HepG2 (cell line): ENCODE data around the gene CYP27B1. TPM values are rescaled to one million over a fixed set of nuclear protein-coding genes. Genes with fewer than 3 reads are reported as not detected.

ENCODE experiments used
- BATF2 ChIP-seq: sonication (generic); formaldehyde crosslinking; IDR thresholded peaks from 2 replicates; pipeline ENCODE4 v1.8.0; 2022; ENCODE audit warnings: mild to moderate bottlenecking, missing genetic modification reagents, moderate library complexity
- EZH2 ChIP-seq: conservative IDR thresholded peaks from 2 replicates; pipeline ENCODE4 v1.6.1; 2012; ENCODE audit warnings: mild to moderate bottlenecking, low read depth, low read length, moderate library complexity
- GATAD1 ChIP-seq: IDR thresholded peaks from 2 replicates; pipeline ENCODE4 v1.6.1; 2016; ENCODE audit warnings: missing genetic modification reagents, missing compliant biosample characterization
- HNF4A ChIP-seq: sonication (generic); formaldehyde crosslinking; IDR thresholded peaks from 2 replicates; pipeline ENCODE4 v1.4.0; 2020; ENCODE audit warnings: missing genetic modification reagents
- IRX3 ChIP-seq: sonication (generic); formaldehyde crosslinking; IDR thresholded peaks from 2 replicates; pipeline ENCODE4 v1.8.1; 2023; ENCODE audit warnings: mild to moderate bottlenecking, low read depth, missing genetic modification reagents, borderline replicate concordance
- NCOA1 ChIP-seq: sonication (generic); formaldehyde crosslinking; IDR thresholded peaks from 2 replicates; pipeline ENCODE4 v1.9.0; 2021; ENCODE audit warnings: missing genetic modification reagents
- NKX3-1 ChIP-seq: sonication (generic); formaldehyde crosslinking; IDR thresholded peaks from 2 replicates; pipeline ENCODE4 v1.5.0; 2020; ENCODE audit warnings: missing genetic modification reagents
- SIX4 ChIP-seq: sonication (generic); formaldehyde crosslinking; IDR thresholded peaks from 2 replicates; pipeline ENCODE4 v1.4.0; 2020; ENCODE audit warnings: missing genetic modification reagents
- SSRP1 ChIP-seq: IDR thresholded peaks from 2 replicates; pipeline ENCODE4 v1.6.1; 2016; ENCODE audit warnings: control low read depth
- ZBTB40 ChIP-seq, 2 experiments: fragments of 450-650 bp in 1 of 2; sonication (generic) in 1 of 2; formaldehyde crosslinking in 1 of 2; IDR thresholded peaks; 2 replicates each; pipeline versions ENCODE4 v1.6.1 to v1.8.0; 2016 to 2022; ENCODE audit warnings: antibody characterized with exemption in 1 of 2, mild to moderate bottlenecking in 1 of 2, missing genetic modification reagents in 1 of 2
- ZBTB42 ChIP-seq: sonication (generic); formaldehyde crosslinking; IDR thresholded peaks from 2 replicates; pipeline ENCODE4 v1.5.0; 2020; ENCODE audit warnings: mild to moderate bottlenecking, missing genetic modification reagents
- ZFP37 ChIP-seq: sonication (generic); formaldehyde crosslinking; IDR thresholded peaks from 2 replicates; pipeline ENCODE4 v1.4.0; 2020; ENCODE audit warnings: missing genetic modification reagents, borderline replicate concordance
- ZNF17 ChIP-seq: sonication (generic); formaldehyde crosslinking; IDR thresholded peaks from 2 replicates; pipeline ENCODE4 v1.5.0; 2020; ENCODE audit warnings: mild to moderate bottlenecking, missing genetic modification reagents
- ZNF777 ChIP-seq: sonication (generic); formaldehyde crosslinking; IDR thresholded peaks from 2 replicates; pipeline ENCODE4 v1.4.0; 2020; ENCODE audit warnings: missing genetic modification reagents
- polyA plus RNA-seq, 8 experiments: library from polyadenylated mRNA; depleted of rRNA in 3 of 8; stranded (reverse) in 7 of 8; unstranded in 1 of 8; fragments of >200 nt; fragmentation: Illumina TruSeq in 4 of 8; extraction: Trizol in 4 of 8; gene quantifications; 2 replicates each; pipeline versions ENCODE4 v1.2.1 to v1.2.3, GENCODE V29; 2011 to 2016; ENCODE audit warnings: low read depth in 4 of 8, missing spikeins in 1 of 8, mixed read lengths in 1 of 8; ENCODE audit not compliant: insufficient read depth in 1 of 8
- total RNA-seq, 5 experiments: library from RNA; depleted of rRNA; stranded (reverse); fragments of >200 nt; fragmentation: Illumina TruSeq; extraction: Trizol; gene quantifications; 2 replicates each; pipeline ENCODE4 v1.2.3, GENCODE V29; 2016; ENCODE audit warnings: low read depth in 1 of 5
- TF ChIP-seq, protein P1 (sequence below): sonication (generic); formaldehyde crosslinking; IDR thresholded peaks from 2 replicates; pipeline ENCODE4 v1.8.1; 2023; ENCODE audit warnings: mild to moderate bottlenecking, inconsistent platforms, moderate library complexity, missing genetic modification reagents, borderline replicate concordance
- TF ChIP-seq, protein P2 (sequence below): fragments of 450-650 bp; IDR thresholded peaks from 2 replicates; pipeline ENCODE4 v1.6.1; 2017; ENCODE audit warnings: mild to moderate bottlenecking

CYP27B1 gene
- total and polyA plus RNA-seq, 2 of the 13 experiments (the other 11 are each of a cell fraction or from before 2014, with no cell fraction given): 2.3 to 3.0 TPM

DNA sequence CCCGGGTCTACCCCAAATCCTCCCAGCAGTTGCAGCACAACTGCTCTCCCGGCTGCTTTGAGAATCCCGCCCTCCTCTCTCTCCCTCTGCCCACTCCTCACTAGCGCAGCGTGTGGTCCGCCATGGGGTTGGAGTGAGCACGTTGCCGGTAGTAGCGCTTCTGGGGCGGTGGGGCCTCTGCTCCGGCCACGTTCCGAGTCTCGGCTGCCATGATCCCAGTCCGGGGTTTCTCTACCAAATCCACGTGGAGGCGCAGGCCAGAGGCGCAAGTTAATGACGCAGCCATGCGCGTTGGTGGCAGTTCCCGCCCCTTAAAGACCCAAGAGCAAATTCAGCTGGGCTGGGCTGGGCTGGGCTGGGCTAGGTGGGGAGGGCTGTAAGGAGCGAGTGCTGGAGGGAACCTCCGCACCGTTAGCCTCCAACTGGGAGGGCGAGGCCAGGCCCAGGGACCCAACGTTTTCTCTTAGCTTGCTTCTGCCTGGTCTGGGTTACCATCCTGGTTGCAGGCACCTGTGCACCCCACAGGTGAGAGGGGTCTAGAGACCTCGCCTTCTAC lies 5.1 kb upstream of the CYP27B1 start, which contains the start of gene METTL1 (continued):
- no peak for TF ChIP-seq ZBTB40 (IDR thresholded peaks at IDR 0.05)
- TF ChIP-seq ZBTB40 (CRISPR knock-in tag; IDR thresholded peaks at IDR 0.05): peak; percentile 77
- TF ChIP-seq ZFP37 (CRISPR knock-in tag): 0 out of 2 replicates have a peak, but pooled peaks have one; percentile 84
- no peak for TF ChIP-seq SSRP1 (CRISPR knock-in tag)
- TF ChIP-seq ZNF17 (CRISPR knock-in tag): no peak
- no peak for TF ChIP-seq ZNF777 (CRISPR knock-in tag)
- TF ChIP-seq, protein P1, sequence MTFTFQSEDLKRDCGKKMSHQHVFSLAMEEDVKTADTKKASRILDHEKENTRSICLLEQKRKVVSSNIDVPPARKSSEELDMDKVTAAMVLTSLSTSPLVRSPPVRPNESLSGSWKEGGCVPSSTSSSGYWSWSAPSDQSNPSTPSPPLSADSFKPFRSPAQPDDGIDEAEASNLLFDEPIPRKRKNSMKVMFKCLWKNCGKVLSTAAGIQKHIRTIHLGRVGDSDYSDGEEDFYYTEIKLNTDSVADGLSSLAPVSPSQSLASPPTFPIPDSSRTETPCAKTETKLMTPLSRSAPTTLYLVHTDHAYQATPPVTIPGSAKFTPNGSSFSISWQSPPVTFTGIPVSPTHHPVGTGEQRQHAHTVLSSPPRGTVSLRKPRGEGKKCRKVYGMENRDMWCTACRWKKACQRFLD (CRISPR knock-in tag): 0 out of 2 replicates have a peak, but pooled peaks have one; percentile 47
- TF ChIP-seq ZBTB42 (CRISPR knock-in tag): peak; percentile 55; the same call in 1 of the 2 replicates
- TF ChIP-seq, protein P2, sequence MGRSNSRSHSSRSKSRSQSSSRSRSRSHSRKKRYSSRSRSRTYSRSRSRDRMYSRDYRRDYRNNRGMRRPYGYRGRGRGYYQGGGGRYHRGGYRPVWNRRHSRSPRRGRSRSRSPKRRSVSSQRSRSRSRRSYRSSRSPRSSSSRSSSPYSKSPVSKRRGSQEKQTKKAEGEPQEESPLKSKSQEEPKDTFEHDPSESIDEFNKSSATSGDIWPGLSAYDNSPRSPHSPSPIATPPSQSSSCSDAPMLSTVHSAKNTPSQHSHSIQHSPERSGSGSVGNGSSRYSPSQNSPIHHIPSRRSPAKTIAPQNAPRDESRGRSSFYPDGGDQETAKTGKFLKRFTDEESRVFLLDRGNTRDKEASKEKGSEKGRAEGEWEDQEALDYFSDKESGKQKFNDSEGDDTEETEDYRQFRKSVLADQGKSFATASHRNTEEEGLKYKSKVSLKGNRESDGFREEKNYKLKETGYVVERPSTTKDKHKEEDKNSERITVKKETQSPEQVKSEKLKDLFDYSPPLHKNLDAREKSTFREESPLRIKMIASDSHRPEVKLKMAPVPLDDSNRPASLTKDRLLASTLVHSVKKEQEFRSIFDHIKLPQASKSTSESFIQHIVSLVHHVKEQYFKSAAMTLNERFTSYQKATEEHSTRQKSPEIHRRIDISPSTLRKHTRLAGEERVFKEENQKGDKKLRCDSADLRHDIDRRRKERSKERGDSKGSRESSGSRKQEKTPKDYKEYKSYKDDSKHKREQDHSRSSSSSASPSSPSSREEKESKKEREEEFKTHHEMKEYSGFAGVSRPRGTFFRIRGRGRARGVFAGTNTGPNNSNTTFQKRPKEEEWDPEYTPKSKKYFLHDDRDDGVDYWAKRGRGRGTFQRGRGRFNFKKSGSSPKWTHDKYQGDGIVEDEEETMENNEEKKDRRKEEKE: no peak
- no peak for TF ChIP-seq EZH2
- TF ChIP-seq SIX4 (CRISPR knock-in tag): peak; percentile 69; the same call in 1 of the 2 replicates
- TF ChIP-seq NKX3-1 (CRISPR knock-in tag): peak; percentile 76; the same call in 1 of the 2 replicates
- TF ChIP-seq IRX3 (CRISPR knock-in tag): peak; percentile 80; the same call in 1 of the 2 replicates
- TF ChIP-seq HNF4A (CRISPR knock-in tag): 0 out of 2 replicates have a peak, but pooled peaks have one; percentile 5
- TF ChIP-seq BATF2: 0 out of 2 replicates have a peak, but pooled peaks have one; percentile 73
- TF ChIP-seq NCOA1: no peak
- peak; percentile 96 for TF ChIP-seq GATAD1 (CRISPR knock-in tag)
